HCT116 (cell line): ENCODE data around the gene KCNJ1. TPM values are rescaled to one million over a fixed set of nuclear protein-coding genes. Genes with fewer than 3 reads are reported as not detected.

Experiments
- ATAC-seq: fragments of 200-7000 bp; cut with Tn5 transposase; 2 replicates; pipeline ENCODE4 v1.9.1; 2020; ENCODE audit warnings: mild to moderate bottlenecking, moderate library complexity
- BruUV-seq: library from RNA; stranded (reverse); fragments of 400-500 nt; replicated peaks from 2 replicates; lab custom pipeline; 2021; lab: Mats Ljungman, UMichigan
- CTCF ChIA-PET: fragments of 300-600 bp; sonication (Branson Sonifier 250); formaldehyde crosslinking; loops from one replicate; lab custom pipeline; 2021; ENCODE audit warnings: antibody characterized with exemption; lab: Charles Lee
- POLR2A ChIA-PET: fragments of 300-600, 350-600 bp; sonication (Branson Sonifier 250); formaldehyde crosslinking; loops from one replicate; lab custom pipeline; 2021; ENCODE audit warnings: antibody characterized with exemption; lab: Charles Lee
- RAD21 ChIA-PET, 2 experiments: fragments of 300-600 bp; sonication (Branson Sonifier 250); formaldehyde crosslinking; loops; one replicate each; lab custom pipeline; 2023; ENCODE audit warnings: low total read pairs in 2 of 2; ENCODE audit not compliant: uncharacterized antibody in 2 of 2, unreplicated experiment in 2 of 2, low non-redundant PET in 1 of 2; lab: Charles Lee
- DNase-seq: peaks from one replicate; pipeline ENCODE4 v3.0.0-alpha.2; 2010; ENCODE audit warnings: low read depth, low spot score
- H2AFZ ChIP-seq: fragments of 200-600 bp; shearing (Covaris generic), sonication (generic); 2 replicates; pipeline ENCODE4 v1.6.1; 2017; ENCODE audit warnings: low read depth, mixed run types, mixed read lengths, antibody characterized with exemption, low read length; ENCODE audit not compliant: poor library complexity, severe bottlenecking
- H3K27ac ChIP-seq: 2 replicates; pipeline ENCODE4 v1.5.1; 2012; ENCODE audit warnings: low read depth, low read length
- H3K27me3 ChIP-seq: fragments of 200-600 bp; sonication (generic); 2 replicates; pipeline ENCODE4 v1.6.1; 2016; ENCODE audit warnings: mixed run types, low read length, mixed read lengths; ENCODE audit not compliant: insufficient read depth
- H3K36me3 ChIP-seq, 2 experiments: fragments of 200-500 bp in 1 of 2; fragments of 200-600 bp in 1 of 2; sonication (Bioruptor generic) in 1 of 2; sonication (generic) in 1 of 2; 2 replicates each; pipeline versions ENCODE4 v1.5.1 to v1.6.1; 2014 to 2016; ENCODE audit warnings: low read length in 2 of 2, inconsistent platforms in 1 of 2, mixed read lengths in 1 of 2, mixed run types in 1 of 2; ENCODE audit not compliant: insufficient read depth in 2 of 2, control insufficient read depth in 1 of 2
- H3K4me1 ChIP-seq, 2 experiments: fragments of 200-600 bp in 1 of 2; sonication (generic) in 1 of 2; 2 replicates each; pipeline versions ENCODE4 v1.5.1 to v1.6.1; 2012 to 2017; ENCODE audit warnings: low read length in 2 of 2, inconsistent platforms in 1 of 2, mild to moderate bottlenecking in 1 of 2, mixed read lengths in 1 of 2, mixed run types in 1 of 2, moderate library complexity in 1 of 2; ENCODE audit not compliant: insufficient read depth in 2 of 2, control insufficient read depth in 1 of 2
- H3K4me2 ChIP-seq: fragments of 200-600 bp; sonication (generic); 2 replicates; pipeline ENCODE4 v1.6.1; 2017; ENCODE audit warnings: mixed run types, low read length, mixed read lengths
- H3K4me3 ChIP-seq, 2 experiments: fragments of 200-600 bp in 1 of 2; sonication (generic) in 1 of 2; replicated peaks in 1 of 2; 2 replicates each; pipeline ENCODE4 v1.5.1; 2011 to 2016; ENCODE audit warnings: low read length in 2 of 2, control low read depth in 1 of 2, low read depth in 1 of 2, mild to moderate bottlenecking in 1 of 2, mixed read lengths in 1 of 2, mixed run types in 1 of 2
- H3K79me2 ChIP-seq: fragments of 200-600 bp; sonication (generic); 2 replicates; pipeline ENCODE4 v1.6.1; 2017; ENCODE audit warnings: mild to moderate bottlenecking, mixed run types, low read length, moderate library complexity, mixed read lengths; ENCODE audit not compliant: insufficient read depth
- H3K9ac ChIP-seq: fragments of 200-600 bp; sonication (generic); 2 replicates; pipeline ENCODE4 v1.6.1; 2016; ENCODE audit warnings: low read length, mixed read lengths
- H3K9me2 ChIP-seq: fragments of 200-600 bp; sonication (generic), shearing (Covaris generic); 2 replicates; pipeline ENCODE4 v1.6.1; 2017; ENCODE audit warnings: mixed run types, mild to moderate bottlenecking, moderate library complexity; ENCODE audit not compliant: insufficient read depth
- H3K9me3 ChIP-seq, 2 experiments: fragments of 200-500 bp in 1 of 2; fragments of 200-600 bp in 1 of 2; sonication (Bioruptor generic) in 1 of 2; sonication (generic) in 1 of 2; 2 replicates each; pipeline ENCODE4 v1.6.1; 2014 to 2017; ENCODE audit warnings: low read length in 2 of 2, mixed read lengths in 2 of 2, inconsistent platforms in 1 of 2, low read depth in 1 of 2, mild to moderate bottlenecking in 1 of 2, mixed run types in 1 of 2, moderate library complexity in 1 of 2; ENCODE audit not compliant: control insufficient read depth in 1 of 2, insufficient read depth in 1 of 2
- H4K20me1 ChIP-seq: fragments of 200-600 bp; sonication (generic), shearing (Covaris generic); 2 replicates; pipeline ENCODE4 v1.6.1; 2017; ENCODE audit warnings: mixed run types, mild to moderate bottlenecking, moderate library complexity; ENCODE audit not compliant: insufficient read depth
- CBX3 ChIP-seq: IDR thresholded peaks from 2 replicates; pipeline ENCODE4 v1.6.1; 2012; ENCODE audit warnings: low read depth
- CEBPB ChIP-seq: IDR thresholded peaks from 2 replicates; pipeline ENCODE4 v1.6.1; 2012; ENCODE audit warnings: low read depth
- CTCF ChIP-seq, 3 experiments: fragments of 200-600 bp in 1 of 3; sonication (generic) in 1 of 3; IDR thresholded peaks in 2 of 3; conservative IDR thresholded peaks in 1 of 3; 2 replicates each; pipeline ENCODE4 v1.5.1; 2012 to 2017; ENCODE audit warnings: low read depth in 2 of 3, low read length in 2 of 3, antibody characterized with exemption in 1 of 3, borderline replicate concordance in 1 of 3, control low read depth in 1 of 3, mild to moderate bottlenecking in 1 of 3, mixed read lengths in 1 of 3, mixed run types in 1 of 3, moderate library complexity in 1 of 3; ENCODE audit not compliant: insufficient read depth in 1 of 3
- EGR1 ChIP-seq: IDR thresholded peaks from 2 replicates; pipeline ENCODE4 v1.6.1; 2012; ENCODE audit warnings: low read depth
- ELF1 ChIP-seq: IDR thresholded peaks from 2 replicates; pipeline ENCODE4 v1.6.1; 2012; ENCODE audit warnings: low read depth, borderline replicate concordance
- EZH2 ChIP-seq: fragments of 200-600 bp; sonication (generic); IDR thresholded peaks from 2 replicates; pipeline ENCODE4 v1.6.1; 2017; ENCODE audit warnings: antibody characterized with exemption, mixed run types
- EZH2phosphoT487 ChIP-seq: fragments of 200-600 bp; IDR thresholded peaks from 2 replicates; pipeline ENCODE4 v1.6.1; 2018; ENCODE audit warnings: antibody characterized with exemption, borderline replicate concordance
- FOSL1 ChIP-seq: IDR thresholded peaks from 2 replicates; pipeline ENCODE4 v1.6.1; 2012; ENCODE audit warnings: low read depth
- JUND ChIP-seq: IDR thresholded peaks from 2 replicates; pipeline ENCODE4 v1.6.1; 2012
- MAX ChIP-seq: IDR thresholded peaks from 2 replicates; pipeline ENCODE4 v1.6.1; 2012
- POLR2A ChIP-seq: IDR thresholded peaks from 2 replicates; pipeline ENCODE4 v1.7.0; 2011; ENCODE audit warnings: borderline replicate concordance; ENCODE audit not compliant: insufficient read depth, insufficient read length; ENCODE audit errors: extremely low read depth
- POLR2AphosphoS5 ChIP-seq: IDR thresholded peaks from 2 replicates; pipeline ENCODE4 v1.6.1; 2011; ENCODE audit warnings: mild to moderate bottlenecking, low read depth, low read length, moderate library complexity
- SIN3A ChIP-seq: IDR thresholded peaks from 2 replicates; pipeline ENCODE4 v1.6.1; 2012; ENCODE audit warnings: low read depth
- SP1 ChIP-seq: IDR thresholded peaks from 2 replicates; pipeline ENCODE4 v1.6.1; 2012; ENCODE audit warnings: low read depth
- SRF ChIP-seq: IDR thresholded peaks from 2 replicates; pipeline ENCODE4 v1.6.1; 2012; ENCODE audit warnings: low read depth
- TCF7L2 ChIP-seq: IDR thresholded peaks from 2 replicates; pipeline ENCODE4 v1.7.0; 2011; ENCODE audit warnings: borderline replicate concordance, inconsistent platforms; ENCODE audit not compliant: insufficient read depth, insufficient read length; ENCODE audit errors: extremely low read depth
- YY1 ChIP-seq: IDR thresholded peaks from 2 replicates; pipeline ENCODE4 v1.6.1; 2011; ENCODE audit warnings: low read length, low read depth, moderate library complexity, mild to moderate bottlenecking; ENCODE audit not compliant: insufficient replicate concordance; ENCODE audit errors: extremely low read depth
- ZNF274 ChIP-seq: fragments of 200-500 bp; sonication (Bioruptor generic); IDR thresholded peaks from 2 replicates; pipeline ENCODE4 v1.6.1; 2014; ENCODE audit warnings: mild to moderate bottlenecking, low read depth, low read length, inconsistent platforms
- intact Hi-C: fragments of 100-400 bp; cut with micrococcal nuclease; formaldehyde crosslinking; loops from 2 replicates; pipeline ENCODE4 v1.10.0; 2022
- total RNA-seq: library from RNA; stranded (reverse); gene quantifications from one replicate; pipeline ENCODE4 v1.2.1, GENCODE V29; 2021; ENCODE audit not compliant: unreplicated experiment

KCNJ1 gene
- total RNA-seq, 1 experiment from 2014 or later, result 0.15 TPM

- Histone ChIP-seq H3K9me2 (no peaks in the 10 kb centered on the region), H3K9ac (no peak overlapping the region), H3K9me3 (no peaks in the 10 kb centered on the region), H3K27me3 (no peaks in the 10 kb centered on the region), H2AFZ (no peak overlapping the region), H3K4me1 (peaks cover 0 to 5% of the 10 kb centered on the region in 2 experiments; a peak in 1 of 4 replicates), H3K4me2 (no peak overlapping the region), H3K36me3 (no peaks in the 10 kb centered on the region), H3K79me2 (no peaks in the 10 kb centered on the region), H3K4me3 (no peak overlapping the region), H3K27ac (no peak overlapping the region), H4K20me1 (no peaks in the 10 kb centered on the region)
- ChIA-PET CTCF (no interaction called here), RAD21 (no interaction called here), POLR2A (no interaction called here)
- TF ChIP-seq FOSL1 (no peak), TCF7L2 (no peak), ZNF274 (no peak), SP1 (no peak), EZH2 (no peak), JUND (no peak), EZH2phosphoT487 (no peak), MAX (no peak), CEBPB (no peak), ELF1 (no peak), EGR1 (no peak), CTCF (IDR thresholded peaks at IDR 0.05 in 2 of 3, conservative IDR thresholded peaks at IDR 0.05 in 1 of 3; ENCODE audit: borderline replicate concordance in 1 of 3, insufficient read depth in 1 of 3, low read depth in 2 of 3, low read length in 2 of 3) (no peak), CBX3 (no peak), SIN3A (no peak), POLR2A (no peak), SRF (no peak), POLR2AphosphoS5 (no peak), YY1 (no peak)
- intact Hi-C loops, result no loop called here
- DNase-seq, result no peak
- no TSS peak for BruUV-seq
- no peak for ATAC-seq
Measured at GRCh38 chr11:128897826-128898225, 30.7 kb upstream of the KCNJ1 start.
